GM12878 (cell line): ENCODE results near the gene NNMT. TPM values are rescaled to one million over a fixed set of nuclear protein-coding genes. Genes with fewer than 3 reads are reported as not detected.

ENCODE experiments used
- ATAC-seq: fragments of 200-7000 bp; cut with Tn5 transposase; 3 replicates; pipeline ENCODE4 v1.9.1; 2020; ENCODE audit warnings: mild to moderate bottlenecking, moderate library complexity
- BruUV-seq: library from RNA; stranded (reverse); fragments of 400-500 nt; replicated peaks from 2 replicates; lab custom pipeline; 2021; lab: Mats Ljungman, UMichigan
- CTCF ChIA-PET: fragments of 300-600 bp; sonication (Branson Sonifier 250); formaldehyde crosslinking; extraction: SDS; loops from one replicate; lab custom pipeline; 2021; ENCODE audit warnings: inconsistent platforms; lab: Yijun Ruan, JAX
- POLR2A ChIA-PET: fragments of 350-600 bp; formaldehyde crosslinking; extraction: SDS; loops from one replicate; lab custom pipeline; 2021; ENCODE audit warnings: inconsistent platforms; lab: Charles Lee
- RAD21 ChIA-PET: fragments of 300-600 bp; sonication (Branson Sonifier 250); formaldehyde crosslinking; loops from one replicate; lab custom pipeline; 2023; ENCODE audit warnings: antibody characterized with exemption; ENCODE audit not compliant: unreplicated experiment; lab: Charles Lee
- SMC1A ChIA-PET: fragments of 300-600 bp; sonication (Branson Sonifier 250); formaldehyde crosslinking; loops from one replicate; lab custom pipeline; 2023; ENCODE audit not compliant: unreplicated experiment, uncharacterized antibody; lab: Charles Lee
- DNase-seq: peaks from one replicate; pipeline ENCODE4 v3.0.0-alpha.2; 2011; ENCODE audit warnings: low read depth, low spot score
- FAIRE-seq: peaks from 3 replicates; lab custom pipeline; 2011; peaks lifted over from hg19 to GRCh38; lab: Jason Lieb, UNC
- H2AFZ ChIP-seq: 2 replicates; pipeline ENCODE4 v1.6.0; 2011; ENCODE audit warnings: low read depth, low read length, control low read depth; ENCODE audit not compliant: control insufficient read depth
- H3K27ac ChIP-seq: 2 replicates; pipeline ENCODE4 v1.5.1; 2011; ENCODE audit warnings: control low read depth; ENCODE audit not compliant: control insufficient read depth, insufficient read depth
- H3K27me3 ChIP-seq, 2 experiments: replicated peaks in 1 of 2; 2 replicates each; pipeline versions ENCODE4 v1.6.0 to v1.6.1; 2011; ENCODE audit warnings: low read length in 1 of 2; ENCODE audit not compliant: control insufficient read depth in 2 of 2, insufficient read depth in 2 of 2
- H3K36me3 ChIP-seq, 2 experiments: 2 replicates each; pipeline ENCODE4 v1.5.1; 2011; ENCODE audit warnings: low read length in 1 of 2; ENCODE audit not compliant: control insufficient read depth in 2 of 2, insufficient read depth in 2 of 2
- H3K4me1 ChIP-seq: 2 replicates; pipeline ENCODE4 v1.6.1; 2011; ENCODE audit warnings: mild to moderate bottlenecking, low read length, moderate library complexity, mixed read lengths; ENCODE audit not compliant: control insufficient read depth, insufficient read depth
- H3K4me2 ChIP-seq: 2 replicates; pipeline ENCODE4 v1.6.0; 2011; ENCODE audit warnings: control low read depth; ENCODE audit not compliant: control insufficient read depth, insufficient read depth
- H3K4me3 ChIP-seq: fragments of 200-600 bp; sonication (generic); 2 replicates; pipeline ENCODE4 v1.5.1; 2016
- H3K79me2 ChIP-seq: 2 replicates; pipeline ENCODE4 v1.6.0; 2011; ENCODE audit warnings: low read length; ENCODE audit not compliant: control insufficient read depth, insufficient read depth
- H3K9ac ChIP-seq: 2 replicates; pipeline ENCODE4 v1.8.0; 2011; ENCODE audit warnings: low read length, control low read depth, mixed read lengths; ENCODE audit not compliant: control insufficient read depth, insufficient read depth
- H3K9me3 ChIP-seq: replicated peaks from 3 replicates; pipeline ENCODE4 v1.5.1; 2011; ENCODE audit warnings: mild to moderate bottlenecking, low read length; ENCODE audit not compliant: control insufficient read depth, insufficient read depth
- H4K20me1 ChIP-seq: 2 replicates; pipeline ENCODE4 v1.6.0; 2011; ENCODE audit not compliant: control insufficient read depth, insufficient read depth
- CTCF ChIP-seq, 3 experiments: IDR thresholded peaks in 2 of 3; conservative IDR thresholded peaks in 1 of 3; 2 replicates each; pipeline ENCODE4 v1.5.1; 2011; ENCODE audit warnings: low read depth in 3 of 3, low read length in 3 of 3, mild to moderate bottlenecking in 3 of 3, control low read depth in 2 of 3, moderate library complexity in 2 of 3, inconsistent platforms in 1 of 3, mixed read lengths in 1 of 3; ENCODE audit not compliant: control insufficient read depth in 2 of 3, insufficient read depth in 1 of 3; ENCODE audit errors: extremely low read depth in 1 of 3
- IRF5 ChIP-seq: fragments of 450-650 bp; IDR thresholded peaks from 2 replicates; pipeline ENCODE4 v1.6.1; 2017; ENCODE audit warnings: borderline replicate concordance
- POU2F2 ChIP-seq: IDR thresholded peaks from 3 replicates; pipeline ENCODE4 v1.6.1; 2011; ENCODE audit warnings: low read depth, mild to moderate bottlenecking, low read length, borderline replicate concordance
- RAD21 ChIP-seq: IDR thresholded peaks from 2 replicates; pipeline ENCODE4 v1.6.1; 2011; ENCODE audit warnings: mild to moderate bottlenecking, low read depth, low read length, moderate library complexity; ENCODE audit not compliant: insufficient read depth
- SMAD5 ChIP-seq: IDR thresholded peaks from 2 replicates; pipeline ENCODE4 v1.6.1; 2016; ENCODE audit warnings: antibody characterized with exemption, low read depth
- SPI1 ChIP-seq: IDR thresholded peaks from 2 replicates; pipeline ENCODE4 v1.6.1; 2011; ENCODE audit warnings: low read depth, mild to moderate bottlenecking, low read length, moderate library complexity, borderline replicate concordance; ENCODE audit not compliant: insufficient read depth
- WGBS: methylation state at CpG from one replicate; pipeline ENCODE4 v1.1.6; 2016; ENCODE audit warnings: low lambda C conversion rate; ENCODE audit not compliant: insufficient replicate concordance, insufficient coverage; ENCODE audit errors: missing lambda C conversion rate; 5-methylcytosine and 5-hydroxymethylcytosine counted together
- in situ Hi-C: fragments of 300-500 bp; cut with MboI; formaldehyde crosslinking; loops from 9 replicates; pipeline ENCODE4 v1.14.3; 2018; ENCODE audit warnings: mixed read lengths
- intact Hi-C: fragments of 100-400 bp; cut with micrococcal nuclease; formaldehyde crosslinking; loops from one replicate; pipeline ENCODE4 v1.14.2; 2022; ENCODE audit not compliant: unreplicated experiment
- polyA plus RNA-seq, 11 experiments: library from polyadenylated mRNA; depleted of rRNA in 4 of 11; unstranded in 6 of 11; stranded (reverse) in 5 of 11; fragments of >200 nt; fragmentation: Nextera tagmentation in 4 of 11; fragmentation: Illumina TruSeq in 1 of 11; extraction: Ambion mirVana in 4 of 11; extraction: Trizol in 1 of 11; gene quantifications; 1 replicate in 1 of 11; 2 replicates in 10 of 11; pipeline versions ENCODE4 v1.2.1 to v1.2.3, GENCODE V29; 2011 to 2016; ENCODE audit warnings: inconsistent platforms in 2 of 11, missing spikeins in 2 of 11, low read depth in 1 of 11
- total RNA-seq, 4 experiments: library from RNA; depleted of rRNA in 3 of 4; stranded (reverse); fragments of >200 nt in 3 of 4; fragmentation: Illumina TruSeq in 1 of 4; extraction: Trizol in 1 of 4; gene quantifications; 2 replicates each; pipeline versions ENCODE4 v1.2.1 to v1.2.3, GENCODE V29; 2013 to 2021

The NNMT gene
- total and polyA plus RNA-seq, 10 of the 15 experiments (the other 5 are each of a cell fraction or from before 2014, with no cell fraction given): 0.46 TPM; not detected in 9

- intact Hi-C loops: loop anchor here (1.0 to 5.0 kb wide), 5 partner anchors 224 to 954 kb away; no protein-coding TSS in a partner anchor
- Histone ChIP-seq H3K79me2 (no peaks in the 10 kb centered on the region), H3K4me3 (no peak overlapping the region)
- ATAC-seq (no peak), FAIRE-seq (no peak)
- POLR2A ChIA-PET: no interaction called here
- in situ Hi-C loops: loop anchor here (5.0 to 10.0 kb wide), 4 partner anchors 269 to 957 kb away; no protein-coding TSS in a partner anchor
- no TSS peak for BruUV-seq
- no peak for TF ChIP-seq POU2F2
- TF ChIP-seq, all 136 proteins: peak for 0
- ChIA-PET RAD21 (interaction anchor here (1.3 to 4.3 kb wide), 4 partner anchors 16 to 456 kb away, joined by 4 to 17 read pairs (median 6); no protein-coding TSS in a partner anchor), SMC1A (interaction anchor here (1.0 to 7.1 kb wide), 6 partner anchors 13 to 956 kb away, joined by 3 to 40 read pairs (median 6); no protein-coding TSS in a partner anchor), CTCF (interaction anchor here (0.8 to 8.8 kb wide), 15 partner anchors 11 to 956 kb away, joined by 3 to 120 read pairs (median 5); no protein-coding TSS in a partner anchor)
- Histone ChIP-seq H3K27ac (no peak overlapping the region), H4K20me1 (no peaks in the 10 kb centered on the region; the same call in 1 of the 2 replicates), H3K36me3 (no peaks in the 10 kb centered on the region), H2AFZ (no peak overlapping the region), H3K4me1 (no peaks in the 10 kb centered on the region), H3K9ac (no peak overlapping the region), H3K27me3 (peaks cover 0 to 7% of the 10 kb centered on the region in 2 experiments; a peak in 2 of 4 replicates), H3K4me2 (no peak overlapping the region), H3K9me3 (no peaks in the 10 kb centered on the region)
- DNase-seq: no peak
- 42% methylated on average over 7 of the region's 7 CpGs for WGBS
Observed at GRCh38 chr11:114261791-114262190, 34.4 kb upstream of the NNMT start.

- no peak overlapping the region for H3K27ac ChIP-seq
- WGBS: 23% methylated on average over 9 of the region's 9 CpGs
- no peaks in the 10 kb centered on the region for H3K36me3 ChIP-seq
- ChIA-PET RAD21 (interaction anchor here (1.5 to 4.3 kb wide), 2 partner anchors 268 to 367 kb away, joined by 6 to 17 read pairs; no protein-coding TSS in a partner anchor), POLR2A (no interaction called here), SMC1A (interaction anchor here (0.7 to 7.1 kb wide), 3 partner anchors 29 to 366 kb away, joined by 3 to 40 read pairs (median 7); no protein-coding TSS in a partner anchor), CTCF (interaction anchor here (0.5 to 8.8 kb wide), 10 partner anchors 10 to 1026 kb away, joined by 3 to 120 read pairs (median 4); no protein-coding TSS in a partner anchor)
- intact Hi-C loops (loop anchor here (5.0 kb wide), 3 partner anchors 226 to 956 kb away; no protein-coding TSS in a partner anchor), in situ Hi-C loops (loop anchor here (5.0 to 10.0 kb wide), 4 partner anchors 271 to 958 kb away; no protein-coding TSS in a partner anchor)
- H3K27me3 ChIP-seq: peaks cover 0 to 7% of the 10 kb centered on the region in 2 experiments; a peak in 2 of 4 replicates
- DNase-seq (no peak), FAIRE-seq (no peak), ATAC-seq (no peak; the same call in 2 of the 3 replicates)
- no peak overlapping the region for H3K4me3 ChIP-seq
- H4K20me1 ChIP-seq: no peaks in the 10 kb centered on the region; the same call in 1 of the 2 replicates
- H3K4me1 ChIP-seq: no peaks in the 10 kb centered on the region
- H3K9ac ChIP-seq: no peak overlapping the region
- no peaks in the 10 kb centered on the region for H3K79me2 ChIP-seq
- H3K4me2 ChIP-seq: no peak overlapping the region
- peak; percentile 58 for TF ChIP-seq RAD21
- TF ChIP-seq CTCF (IDR thresholded peaks at IDR 0.05 in 2 of 3, conservative IDR thresholded peaks at IDR 0.05 in 1 of 3; ENCODE audit: control insufficient read depth in 2 of 3, extremely low read depth in 1 of 3, insufficient read depth in 1 of 3, low read depth in 3 of 3, low read length in 3 of 3): peak; percentile 27 to 39 (median 34); a peak in 4 of 6 replicates
- TF ChIP-seq IRF5: no peak
- peak; percentile 74; the same call in 1 of the 2 replicates for TF ChIP-seq SPI1
- no peak for TF ChIP-seq SMAD5
- no peak overlapping the region for H2AFZ ChIP-seq
- no TSS peak for BruUV-seq
- H3K9me3 ChIP-seq: no peaks in the 10 kb centered on the region
Observed at GRCh38 chr11:114262681-114263512, 33.3 kb upstream of the NNMT start.
